C4-2B (cell line): ENCODE data around the gene SHISA4.

Source experiments
- H3K27ac ChIP-seq: fragments of 450-650 bp; 2 replicates; pipeline ENCODE4 v1.5.1; 2017
- ZFX ChIP-seq: fragments of 450-650 bp; IDR thresholded peaks from 2 replicates; pipeline ENCODE4 v1.6.1; 2017
- TF ChIP-seq, protein P1 (sequence below): fragments of 450-650 bp; conservative IDR thresholded peaks from 2 replicates; pipeline ENCODE4 v1.5.1; 2017; ENCODE audit warnings: mild to moderate bottlenecking

SHISA4 gene

DNA sequence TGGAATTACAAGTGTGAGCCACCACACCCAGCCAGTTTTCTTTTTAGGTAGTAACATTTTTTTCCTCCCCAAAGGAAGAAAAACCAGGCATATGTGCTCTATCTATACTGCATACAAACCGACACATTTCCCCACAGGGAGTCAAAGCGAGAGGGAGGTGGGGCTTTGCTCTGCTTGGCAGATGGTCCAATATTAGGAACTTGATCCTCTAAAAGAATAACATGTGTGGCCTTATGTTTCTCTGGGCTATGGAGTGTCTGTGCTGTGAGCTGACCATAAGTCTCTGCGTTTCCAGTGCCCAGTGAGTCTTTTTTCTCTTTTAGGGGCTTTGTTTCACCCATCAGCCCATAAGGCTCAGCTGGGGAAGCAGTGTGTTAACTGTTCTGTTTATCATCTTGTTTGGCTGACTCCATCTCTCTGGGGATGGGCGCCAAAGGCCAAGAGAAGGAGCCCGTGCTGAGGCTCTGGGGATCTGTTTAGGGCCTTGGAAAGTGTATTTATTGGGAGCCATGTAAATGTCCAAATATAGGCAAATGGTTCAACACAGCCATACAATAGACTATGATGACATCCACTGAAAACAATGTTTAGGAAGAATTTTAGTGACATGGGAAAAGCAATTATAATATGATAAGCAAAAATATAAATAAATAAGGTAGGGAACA is 37.4 kb downstream of the SHISA4 start:
- H3K27ac ChIP-seq = no peak overlapping the region
- no peak for TF ChIP-seq ZFX
- TF ChIP-seq, protein P1, sequence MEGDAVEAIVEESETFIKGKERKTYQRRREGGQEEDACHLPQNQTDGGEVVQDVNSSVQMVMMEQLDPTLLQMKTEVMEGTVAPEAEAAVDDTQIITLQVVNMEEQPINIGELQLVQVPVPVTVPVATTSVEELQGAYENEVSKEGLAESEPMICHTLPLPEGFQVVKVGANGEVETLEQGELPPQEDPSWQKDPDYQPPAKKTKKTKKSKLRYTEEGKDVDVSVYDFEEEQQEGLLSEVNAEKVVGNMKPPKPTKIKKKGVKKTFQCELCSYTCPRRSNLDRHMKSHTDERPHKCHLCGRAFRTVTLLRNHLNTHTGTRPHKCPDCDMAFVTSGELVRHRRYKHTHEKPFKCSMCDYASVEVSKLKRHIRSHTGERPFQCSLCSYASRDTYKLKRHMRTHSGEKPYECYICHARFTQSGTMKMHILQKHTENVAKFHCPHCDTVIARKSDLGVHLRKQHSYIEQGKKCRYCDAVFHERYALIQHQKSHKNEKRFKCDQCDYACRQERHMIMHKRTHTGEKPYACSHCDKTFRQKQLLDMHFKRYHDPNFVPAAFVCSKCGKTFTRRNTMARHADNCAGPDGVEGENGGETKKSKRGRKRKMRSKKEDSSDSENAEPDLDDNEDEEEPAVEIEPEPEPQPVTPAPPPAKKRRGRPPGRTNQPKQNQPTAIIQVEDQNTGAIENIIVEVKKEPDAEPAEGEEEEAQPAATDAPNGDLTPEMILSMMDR = no peak

DNA sequence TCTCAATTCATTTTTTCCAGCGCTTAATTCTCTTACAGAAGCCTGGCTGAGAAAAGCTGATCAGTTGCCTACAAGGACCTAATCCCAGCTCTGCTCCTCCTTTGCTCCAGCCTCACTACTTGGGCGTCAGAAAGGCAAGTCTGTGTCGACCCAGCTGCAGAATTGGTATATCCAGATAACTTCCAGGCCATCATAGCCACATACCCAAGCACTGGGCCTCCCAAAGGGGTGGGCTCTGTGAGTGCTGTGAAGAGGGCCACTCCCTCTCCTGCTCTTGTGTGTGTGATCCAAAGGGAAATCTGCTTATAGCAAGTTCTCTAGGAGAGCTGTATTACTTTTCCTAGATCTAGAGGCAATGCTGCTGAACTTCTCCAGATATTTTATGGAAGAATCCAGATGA is 39.6 kb downstream of the SHISA4 start:
- TF ChIP-seq ZFX = no peak
- TF ChIP-seq, protein P1 = no peak
- H3K27ac ChIP-seq = no peak overlapping the region

DNA sequence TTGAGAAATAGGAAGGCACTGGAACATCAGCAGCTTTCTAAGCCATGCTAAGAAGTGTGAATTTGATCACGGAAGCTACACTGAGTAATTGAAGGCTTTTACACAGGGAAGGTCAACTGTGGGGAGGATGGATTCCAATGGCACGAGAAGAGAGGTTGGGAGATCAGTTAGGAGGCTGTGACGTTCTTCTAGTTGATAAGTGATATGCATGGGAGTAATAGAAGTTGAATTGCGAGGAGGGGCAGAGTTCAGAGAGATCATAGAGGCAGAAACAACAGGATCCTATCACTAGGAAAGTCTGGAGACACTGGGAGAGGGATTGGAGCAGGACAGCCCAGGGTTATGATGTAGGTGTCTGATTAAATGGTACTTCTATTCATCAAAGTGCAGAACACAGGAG is 41.4 kb downstream of the SHISA4 start:
- no peak overlapping the region for H3K27ac ChIP-seq
- TF ChIP-seq ZFX = no peak
- TF ChIP-seq, protein P1 = no peak

DNA sequence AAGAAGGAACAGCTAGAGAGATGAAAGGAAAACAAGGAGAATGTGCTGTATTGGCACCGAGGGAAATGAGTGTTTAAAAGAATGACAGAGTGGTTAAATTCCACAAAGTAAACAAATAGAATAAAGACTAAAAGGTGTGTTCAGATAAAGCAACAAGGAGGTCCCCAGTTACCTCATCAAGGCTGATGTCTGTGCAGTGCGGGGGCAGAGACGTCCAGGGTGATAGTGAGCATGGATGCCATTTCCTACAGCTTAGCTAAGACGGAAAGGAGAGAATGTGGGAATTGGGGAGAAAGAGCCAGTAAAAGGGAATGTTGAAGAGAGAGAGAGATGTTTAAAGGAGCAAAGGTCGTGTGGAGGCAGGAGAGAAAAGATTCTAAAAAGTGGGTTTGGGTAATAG is 42.1 kb downstream of the SHISA4 start:
- TF ChIP-seq, protein P1 = no peak
- TF ChIP-seq ZFX = no peak

DNA sequence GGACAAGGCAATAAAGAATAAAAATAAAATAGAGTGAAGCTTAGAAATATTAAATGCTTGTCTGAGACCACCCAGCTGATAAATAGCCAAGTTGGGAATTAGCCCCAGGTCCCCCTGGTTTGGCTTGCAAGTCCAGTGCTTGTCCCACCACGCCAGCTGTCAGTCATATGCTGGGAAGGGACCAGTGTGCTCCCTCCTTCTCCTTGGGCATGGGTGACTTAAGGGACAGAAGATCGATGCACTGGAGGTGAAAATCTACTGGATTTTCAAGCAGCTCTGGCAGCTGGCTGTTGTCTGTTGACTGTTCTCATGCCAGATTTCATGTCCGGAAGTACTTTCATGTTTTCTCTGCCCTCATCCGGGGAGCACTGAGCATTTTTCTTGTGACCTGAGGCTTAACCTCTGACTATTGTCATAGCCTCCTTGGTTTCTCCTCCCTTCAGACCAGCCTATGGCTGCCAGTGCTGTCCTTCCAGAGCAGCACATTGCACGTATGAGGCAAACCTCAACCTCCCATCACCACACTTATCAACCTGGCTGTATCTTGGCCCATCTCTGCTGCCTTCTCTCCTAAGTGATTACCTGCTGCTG is 45.2 kb downstream of the SHISA4 start:
- TF ChIP-seq, protein P1 = no peak
- no peak for TF ChIP-seq ZFX
- no peak overlapping the region for H3K27ac ChIP-seq

More for the DNA sequence above, 42.1 kb downstream of the SHISA4 start:
- H3K27ac ChIP-seq = no peak overlapping the region

DNA sequence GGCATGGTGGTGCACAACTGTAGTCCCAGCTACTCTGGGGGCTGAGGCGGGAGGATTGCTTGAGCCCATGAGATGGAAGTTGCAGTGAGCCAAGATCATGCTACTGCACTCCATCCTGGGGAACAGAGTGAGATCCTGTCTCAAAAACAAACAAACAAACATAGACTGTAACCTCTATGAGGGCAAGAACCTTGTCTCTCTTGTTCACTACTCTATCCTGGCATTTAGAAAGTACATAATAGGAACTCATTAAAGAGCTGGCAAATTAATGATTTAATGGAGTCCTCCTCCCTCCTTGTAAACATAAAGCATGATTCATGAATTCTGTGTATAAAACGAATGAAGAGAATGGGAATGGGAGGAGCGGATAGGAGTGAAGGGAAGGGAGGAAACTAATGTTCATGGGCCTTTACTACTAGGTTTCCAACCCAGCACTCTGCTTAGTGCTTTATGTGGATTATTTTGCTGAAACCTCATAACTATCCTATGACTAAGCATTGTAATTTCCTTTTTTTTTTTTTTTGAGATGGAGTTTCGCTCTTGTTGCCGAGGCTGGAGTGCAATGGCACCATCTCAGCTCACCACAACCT is 49.0 kb downstream of the SHISA4 start:
- no peak for TF ChIP-seq ZFX
- TF ChIP-seq, protein P1 = no peak
- no peak overlapping the region for H3K27ac ChIP-seq

DNA sequence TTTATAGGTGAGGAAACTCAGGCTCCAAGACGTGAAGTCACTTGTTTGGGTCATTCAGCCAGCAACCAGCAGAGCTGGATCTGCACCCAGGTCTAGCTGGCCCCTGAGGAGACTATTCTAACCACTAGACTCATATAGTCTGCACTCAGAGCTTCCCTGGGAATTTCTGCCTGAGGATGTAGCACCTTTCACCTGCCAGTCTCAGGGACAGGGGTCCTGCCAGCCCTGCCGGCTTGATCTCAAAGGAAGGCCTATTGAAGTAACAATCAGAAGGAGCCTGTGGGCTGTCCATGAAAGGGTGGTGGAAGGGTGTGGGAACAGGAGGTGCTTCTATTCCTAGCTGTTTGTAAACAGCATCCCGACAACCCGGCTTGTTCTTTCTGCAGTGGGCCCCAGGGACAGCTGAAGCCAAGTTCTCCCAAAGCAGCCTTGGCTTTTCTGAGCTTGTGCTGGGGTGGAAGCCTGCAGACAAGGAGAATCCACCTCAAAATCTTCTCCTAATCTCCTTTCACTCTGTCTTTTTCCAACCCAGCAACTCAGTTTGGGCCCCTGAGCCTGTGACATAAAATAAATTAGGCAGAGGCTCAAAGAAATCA is 49.8 kb downstream of the SHISA4 start:
- TF ChIP-seq, protein P1 = no peak
- no peak for TF ChIP-seq ZFX
- H3K27ac ChIP-seq = no peak overlapping the region
